ENCODE data around the gene NACC2. TPM values are rescaled to one million over a fixed set of nuclear protein-coding genes. Genes with fewer than 3 reads are reported as not detected.

Gene NACC2
- total and polyA plus RNA-seq, 2 donors (not counting 3 experiments of a cell fraction or from before 2014, with no cell fraction given) = 15.8 to 27.1 TPM

DNA sequence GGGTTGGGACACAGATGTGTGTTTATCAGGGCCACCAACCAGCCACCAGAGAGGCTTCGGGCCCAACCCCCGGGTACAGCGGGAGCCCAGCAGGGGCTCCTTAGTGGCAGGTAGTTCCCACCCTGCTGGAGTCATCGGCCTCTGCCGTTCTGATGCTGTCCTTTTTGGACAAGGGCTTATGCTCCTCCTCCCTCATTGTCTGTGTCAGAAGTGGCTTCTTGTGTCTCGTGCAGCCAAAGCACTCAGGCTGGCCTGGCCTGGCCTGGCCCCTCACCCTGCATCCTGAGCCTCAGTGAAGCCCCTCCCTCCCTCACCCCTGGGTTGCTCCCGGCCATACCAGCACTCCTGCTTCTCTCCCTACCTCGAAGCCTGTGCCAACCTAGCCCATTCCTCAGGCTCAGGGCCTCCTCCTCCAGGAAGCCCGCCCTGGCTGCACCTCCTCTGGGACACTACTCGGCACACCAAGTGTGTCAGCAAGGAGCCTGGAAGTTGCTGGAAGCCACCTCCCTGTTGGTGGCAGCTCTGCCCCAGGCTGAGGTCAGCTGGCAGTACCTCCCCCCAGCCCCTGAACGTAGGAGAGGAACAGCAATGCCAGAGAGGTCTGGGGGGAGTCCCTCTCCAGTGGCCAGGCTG, 129.8 kb downstream of the NACC2 start:
- Histone ChIP-seq H3K4me3 (replicated peaks in 1 of 3; ENCODE audit: insufficient read depth in 1 of 3, low read depth in 1 of 3, low read length in 3 of 3) (no peak overlapping the region), H2AFZ (ENCODE audit: low read depth, low read length) (no peak overlapping the region), H3K27ac (ENCODE audit: insufficient read depth, low read depth, low read length) (no peak overlapping the region), H4K20me1 (replicated peaks; ENCODE audit: control insufficient read depth, extremely low read depth, insufficient read depth, low read length) (no peaks in the 10 kb centered on the region), H3K79me2 (ENCODE audit: control insufficient read depth, insufficient read depth, low read length) (peaks cover 5% of the 10 kb centered on the region), H3K9me3 (replicated peaks; ENCODE audit: control insufficient read depth, insufficient read depth, low read length) (no peaks in the 10 kb centered on the region), H3K9me1 (replicated peaks; ENCODE audit: control insufficient read depth, extremely low read depth, insufficient read depth, low read length) (no peaks in the 10 kb centered on the region), H3K4me1 (ENCODE audit: control insufficient read depth, extremely low read depth, insufficient read depth, low read length) (peaks cover 25% of the 10 kb centered on the region), H3K27me3 (ENCODE audit: control insufficient read depth in 2 of 2, insufficient read depth in 2 of 2, low read length in 2 of 2) (no peaks in the 10 kb centered on the region), H3K4me2 (ENCODE audit: insufficient read depth, low read length) (no peak overlapping the region), H3K36me3 (ENCODE audit: control insufficient read depth in 2 of 2, extremely low read depth in 1 of 2, insufficient read depth in 2 of 2, low read length in 2 of 2) (no peaks in the 10 kb centered on the region), H3K9ac (replicated peaks; ENCODE audit: extremely low read depth, insufficient read depth, low read length) (no peak overlapping the region)
- POLR2A ChIA-PET = no interaction called here
- no peak for TF ChIP-seq MYC (IDR thresholded peaks at IDR 0.05; ENCODE audit: low read depth, low read length)
- intact Hi-C loops (cut with micrococcal nuclease) (loop anchor here (10.0 kb wide), 1 partner anchor 320 kb away; no protein-coding TSS in a partner anchor), dilution Hi-C loops (cut with MboI; ENCODE audit: extremely low pct_ligation_motif_present, low sequenced_read_pairs) (no loop called here)
- no TSS peak for BruUV-seq (replicated peaks)
- FAIRE-seq (no peak), DNase-seq (ENCODE audit: low read depth, low spot score) (no peak)
- CTCF ChIA-PET = interaction anchor here (5.8 kb wide), 1 partner anchor 157 kb away, joined by 211 read pairs; no protein-coding TSS in a partner anchor

DNA sequence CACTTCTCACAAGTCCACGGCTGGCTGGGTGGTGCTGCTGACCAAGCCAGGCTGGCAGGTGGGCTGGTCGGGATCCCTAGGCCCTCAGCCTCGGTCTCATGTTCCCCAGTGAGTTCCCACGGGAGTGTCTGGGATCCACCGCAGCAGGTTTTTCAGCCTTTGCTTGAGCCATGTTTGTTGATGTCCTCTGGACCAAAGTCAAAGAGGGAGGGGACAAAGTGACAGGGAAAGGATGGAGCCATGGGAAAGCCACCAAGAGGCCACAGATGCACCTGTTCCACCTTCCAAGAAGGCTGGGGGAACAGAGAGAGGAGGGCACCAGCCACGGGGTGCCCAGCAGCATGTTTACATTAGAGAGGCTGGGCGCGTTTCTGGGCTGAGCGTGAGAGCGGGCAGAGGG, 131.2 kb downstream of the NACC2 start:
- no peak overlapping the region for H2AFZ ChIP-seq (ENCODE audit: low read depth, low read length)
- dilution Hi-C loops (cut with MboI; ENCODE audit: extremely low pct_ligation_motif_present, low sequenced_read_pairs) (no loop called here), intact Hi-C loops (cut with micrococcal nuclease) (loop anchor here (5.0 to 10.0 kb wide), 3 partner anchors 242 to 362 kb away; no protein-coding TSS in a partner anchor)
- no peaks in the 10 kb centered on the region for H3K9me1 ChIP-seq (replicated peaks; ENCODE audit: control insufficient read depth, extremely low read depth, insufficient read depth, low read length)
- no TSS peak for BruUV-seq (replicated peaks)
- DNase-seq (ENCODE audit: low read depth, low spot score) = no peak
- POLR2A ChIA-PET = no interaction called here
- no peak overlapping the region for H3K4me2 ChIP-seq (ENCODE audit: insufficient read depth, low read length)
- H4K20me1 ChIP-seq (replicated peaks; ENCODE audit: control insufficient read depth, extremely low read depth, insufficient read depth, low read length) = no peaks in the 10 kb centered on the region
- H3K4me3 ChIP-seq (replicated peaks in 1 of 3; ENCODE audit: insufficient read depth in 1 of 3, low read depth in 1 of 3, low read length in 3 of 3) = no peak overlapping the region
- CTCF ChIA-PET = interaction anchor here (1.3 kb wide), 1 partner anchor 158 kb away, joined by 3 read pairs; no protein-coding TSS in a partner anchor
- no peak overlapping the region for H3K27ac ChIP-seq (ENCODE audit: insufficient read depth, low read depth, low read length)
- H3K36me3 ChIP-seq (ENCODE audit: control insufficient read depth in 2 of 2, extremely low read depth in 1 of 2, insufficient read depth in 2 of 2, low read length in 2 of 2) = no peaks in the 10 kb centered on the region
- peaks cover 12% of the 10 kb centered on the region for H3K79me2 ChIP-seq (ENCODE audit: control insufficient read depth, insufficient read depth, low read length)
- no peaks in the 10 kb centered on the region for H3K27me3 ChIP-seq (ENCODE audit: control insufficient read depth in 2 of 2, insufficient read depth in 2 of 2, low read length in 2 of 2)
- FAIRE-seq = no peak
- H3K4me1 ChIP-seq (ENCODE audit: control insufficient read depth, extremely low read depth, insufficient read depth, low read length) = peaks cover 19% of the 10 kb centered on the region
- TF ChIP-seq, protein P1, sequence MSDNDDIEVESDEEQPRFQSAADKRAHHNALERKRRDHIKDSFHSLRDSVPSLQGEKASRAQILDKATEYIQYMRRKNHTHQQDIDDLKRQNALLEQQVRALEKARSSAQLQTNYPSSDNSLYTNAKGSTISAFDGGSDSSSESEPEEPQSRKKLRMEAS (IDR thresholded peaks at IDR 0.05; ENCODE audit: insufficient read depth, insufficient read length) = no peak
- TF ChIP-seq GATA2 (IDR thresholded peaks at IDR 0.05; ENCODE audit: insufficient read depth, insufficient read length, low read depth, low read length) = no peak
- TF ChIP-seq, protein P2, sequence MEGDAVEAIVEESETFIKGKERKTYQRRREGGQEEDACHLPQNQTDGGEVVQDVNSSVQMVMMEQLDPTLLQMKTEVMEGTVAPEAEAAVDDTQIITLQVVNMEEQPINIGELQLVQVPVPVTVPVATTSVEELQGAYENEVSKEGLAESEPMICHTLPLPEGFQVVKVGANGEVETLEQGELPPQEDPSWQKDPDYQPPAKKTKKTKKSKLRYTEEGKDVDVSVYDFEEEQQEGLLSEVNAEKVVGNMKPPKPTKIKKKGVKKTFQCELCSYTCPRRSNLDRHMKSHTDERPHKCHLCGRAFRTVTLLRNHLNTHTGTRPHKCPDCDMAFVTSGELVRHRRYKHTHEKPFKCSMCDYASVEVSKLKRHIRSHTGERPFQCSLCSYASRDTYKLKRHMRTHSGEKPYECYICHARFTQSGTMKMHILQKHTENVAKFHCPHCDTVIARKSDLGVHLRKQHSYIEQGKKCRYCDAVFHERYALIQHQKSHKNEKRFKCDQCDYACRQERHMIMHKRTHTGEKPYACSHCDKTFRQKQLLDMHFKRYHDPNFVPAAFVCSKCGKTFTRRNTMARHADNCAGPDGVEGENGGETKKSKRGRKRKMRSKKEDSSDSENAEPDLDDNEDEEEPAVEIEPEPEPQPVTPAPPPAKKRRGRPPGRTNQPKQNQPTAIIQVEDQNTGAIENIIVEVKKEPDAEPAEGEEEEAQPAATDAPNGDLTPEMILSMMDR (IDR thresholded peaks at IDR 0.05; ENCODE audit: extremely low read depth in 1 of 2, insufficient read depth in 1 of 2, low read depth in 1 of 2, low read length in 2 of 2) = no peak
- TF ChIP-seq JUN (IDR thresholded peaks at IDR 0.05; ENCODE audit: borderline replicate concordance, insufficient read depth, insufficient read length, low read depth) = no peak
- TF ChIP-seq EZH2 (IDR thresholded peaks at IDR 0.05; ENCODE audit: borderline replicate concordance, low read depth, low read length, severe bottlenecking) = no peak
- no peak for TF ChIP-seq FOS (IDR thresholded peaks at IDR 0.05; ENCODE audit: borderline replicate concordance, insufficient read depth, low read length)
- no peak for TF ChIP-seq POLR2A (IDR thresholded peaks at IDR 0.05; ENCODE audit: low read depth, low read length)
- TF ChIP-seq POLR2AphosphoS5 (IDR thresholded peaks at IDR 0.05; ENCODE audit: insufficient read depth, low read depth, low read length) = no peak
- no peak for TF ChIP-seq MYC (IDR thresholded peaks at IDR 0.05; ENCODE audit: low read depth, low read length)
- no peaks in the 10 kb centered on the region for H3K9me3 ChIP-seq (replicated peaks; ENCODE audit: control insufficient read depth, insufficient read depth, low read length)
- H3K9ac ChIP-seq (replicated peaks; ENCODE audit: extremely low read depth, insufficient read depth, low read length) = no peak overlapping the region
